Astrocyte (in vitro differentiated cells and primary cell): ENCODE data around the gene VGLL4.

ENCODE experiments used
- CTCF ChIP-seq: IDR thresholded peaks from 2 replicates; pipeline ENCODE4 v1.5.1; 2011; ENCODE audit warnings: low read depth, mild to moderate bottlenecking, inconsistent platforms, low read length, moderate library complexity; ENCODE audit not compliant: insufficient read depth
- EZH2 ChIP-seq: IDR thresholded peaks from 2 replicates; pipeline ENCODE4 v1.6.1; 2012; ENCODE audit warnings: mild to moderate bottlenecking, low read length, inconsistent platforms; ENCODE audit not compliant: insufficient read depth

DNA sequence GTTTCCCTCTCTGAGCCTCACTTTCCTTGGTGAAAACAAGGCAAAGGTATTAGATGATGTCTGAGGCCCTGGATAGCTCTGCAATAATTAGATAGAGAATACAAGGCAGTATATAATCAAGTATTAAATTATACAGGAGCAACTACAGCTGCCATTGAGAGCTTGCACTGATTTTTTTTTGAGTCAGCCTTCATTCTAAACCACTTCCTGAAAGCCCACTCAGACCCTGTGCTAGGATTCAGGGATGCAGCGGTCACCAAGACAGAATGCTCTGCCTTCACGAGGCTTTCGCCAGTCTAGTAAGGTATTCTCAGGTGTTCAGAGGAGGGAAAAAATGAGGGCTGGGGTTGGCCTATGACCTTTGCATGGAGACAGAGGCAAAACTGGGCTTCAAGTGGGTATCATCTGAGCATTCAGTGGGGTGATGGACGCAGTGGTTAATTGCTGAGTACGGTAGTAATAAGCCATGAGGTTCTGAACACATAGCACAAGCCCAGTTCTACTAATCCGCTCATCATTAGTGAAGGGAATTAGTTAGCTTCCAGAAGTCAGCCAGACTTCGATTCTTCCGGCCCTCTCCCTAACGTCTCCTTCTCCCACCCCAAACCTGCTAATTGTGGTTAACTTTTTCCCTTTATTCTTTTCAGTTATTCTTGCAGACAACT lies 3.6 kb downstream of the VGLL4 start:
- TF ChIP-seq CTCF (no peak), EZH2 (no peak)
